DMS53 treated with DMSO at 0.1 percent for 48 hours (cell line): Measurements from ENCODE around the gene NGDN.

ENCODE experiments used
- DNase-seq: peaks from one replicate; lab custom pipeline; 2025; ENCODE audit not compliant: unreplicated experiment; lab: John Stamatoyannopoulos, UW

Gene NGDN

DNA sequence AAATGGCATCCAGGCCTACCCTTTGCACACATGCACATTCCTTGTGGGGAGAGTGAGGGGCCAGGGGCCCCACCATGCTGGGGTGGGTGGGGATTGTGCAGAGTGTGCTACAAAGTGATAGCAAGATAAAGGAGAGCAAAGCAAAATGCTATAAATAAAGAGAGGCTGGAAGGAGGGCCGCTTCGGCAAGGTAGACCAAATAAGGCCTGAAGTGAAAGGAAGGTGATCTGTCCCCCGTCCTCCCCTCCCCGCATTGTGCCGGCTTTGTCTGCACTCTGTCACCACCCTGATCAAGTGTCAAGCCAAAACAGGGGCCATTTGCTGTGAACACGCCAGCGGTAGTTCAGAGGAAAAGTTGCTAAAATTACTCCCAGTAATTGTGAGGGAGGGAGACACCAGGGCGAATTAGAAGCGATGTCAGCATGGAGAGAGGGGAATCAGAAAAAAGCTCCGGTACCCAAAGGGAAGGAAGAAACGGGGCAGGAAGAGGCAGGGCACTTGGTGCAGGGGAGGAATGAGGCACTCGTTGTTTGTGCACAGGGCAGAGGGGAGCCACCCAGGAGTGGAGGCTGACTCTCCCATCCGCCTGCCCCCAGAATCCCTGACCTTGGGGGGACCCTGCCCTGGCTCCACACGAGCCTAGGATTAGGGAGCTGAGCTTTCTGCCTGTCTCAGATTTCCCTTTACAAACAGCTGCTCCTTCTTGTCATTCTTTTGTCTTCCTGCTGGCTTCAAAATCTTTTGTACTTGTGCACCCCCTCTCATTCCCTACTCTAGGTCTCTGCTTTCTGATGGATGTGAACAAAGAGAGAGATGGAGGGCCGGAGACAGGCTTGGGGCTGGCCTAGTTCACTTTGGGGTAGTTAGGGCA is 31.2 kb upstream of the NGDN start:
- DNase-seq: no peak

DNA sequence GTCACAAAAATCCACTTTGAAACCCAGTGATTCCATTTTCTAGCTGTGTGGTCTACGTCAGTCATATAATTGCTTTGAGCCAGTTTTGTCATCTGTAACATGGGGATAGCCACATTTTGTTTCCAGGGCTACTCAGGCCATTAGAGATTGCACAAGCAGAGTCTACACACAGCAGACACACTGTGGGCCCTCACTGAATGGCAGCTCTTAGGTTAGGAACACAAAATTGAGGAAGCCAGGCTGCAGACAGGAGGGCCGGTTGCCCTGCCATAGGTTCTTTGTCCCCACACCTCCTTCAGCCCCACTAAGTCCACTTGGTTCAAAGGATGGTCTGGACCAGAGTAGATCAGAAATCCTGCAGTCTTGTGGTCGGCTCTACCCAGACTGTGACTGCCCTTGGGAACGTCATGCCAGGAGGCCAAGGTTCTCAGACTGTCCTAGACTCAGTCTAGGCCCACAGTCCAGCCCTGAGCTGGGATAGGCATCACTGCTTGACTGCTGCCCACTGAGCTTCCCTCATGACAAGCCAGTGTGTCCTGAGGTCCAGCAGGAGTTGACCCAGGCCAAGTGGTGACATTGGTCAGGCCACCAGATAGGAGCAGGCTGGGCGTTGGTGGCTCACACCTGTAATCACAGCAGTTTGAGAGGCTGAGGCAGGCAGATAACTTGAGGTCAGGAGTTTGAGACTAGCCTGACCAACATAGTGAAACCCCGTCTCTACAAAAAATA is 30.2 kb upstream of the NGDN start:
- DNase-seq: no peak

DNA sequence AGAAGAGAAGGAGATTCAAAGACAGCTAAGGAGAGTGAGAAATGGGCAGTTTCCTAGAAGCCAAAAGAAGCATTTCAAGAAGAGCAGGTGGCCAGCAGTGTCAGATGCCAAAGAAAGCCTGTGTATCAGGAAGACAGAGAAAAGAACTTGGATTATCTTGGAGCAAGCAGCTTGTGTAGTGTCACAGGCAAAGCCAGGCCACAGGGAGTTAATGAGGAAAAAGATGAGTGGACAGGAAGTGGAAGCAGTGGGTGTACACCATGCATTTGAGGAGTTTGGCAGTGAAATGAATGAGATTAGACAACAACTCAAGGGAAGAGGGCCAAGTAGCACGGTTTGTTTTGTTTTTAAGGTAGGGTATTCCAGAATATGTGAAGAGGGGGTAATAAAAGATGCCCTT is 28.4 kb upstream of the NGDN start:
- no peak for DNase-seq

DNA sequence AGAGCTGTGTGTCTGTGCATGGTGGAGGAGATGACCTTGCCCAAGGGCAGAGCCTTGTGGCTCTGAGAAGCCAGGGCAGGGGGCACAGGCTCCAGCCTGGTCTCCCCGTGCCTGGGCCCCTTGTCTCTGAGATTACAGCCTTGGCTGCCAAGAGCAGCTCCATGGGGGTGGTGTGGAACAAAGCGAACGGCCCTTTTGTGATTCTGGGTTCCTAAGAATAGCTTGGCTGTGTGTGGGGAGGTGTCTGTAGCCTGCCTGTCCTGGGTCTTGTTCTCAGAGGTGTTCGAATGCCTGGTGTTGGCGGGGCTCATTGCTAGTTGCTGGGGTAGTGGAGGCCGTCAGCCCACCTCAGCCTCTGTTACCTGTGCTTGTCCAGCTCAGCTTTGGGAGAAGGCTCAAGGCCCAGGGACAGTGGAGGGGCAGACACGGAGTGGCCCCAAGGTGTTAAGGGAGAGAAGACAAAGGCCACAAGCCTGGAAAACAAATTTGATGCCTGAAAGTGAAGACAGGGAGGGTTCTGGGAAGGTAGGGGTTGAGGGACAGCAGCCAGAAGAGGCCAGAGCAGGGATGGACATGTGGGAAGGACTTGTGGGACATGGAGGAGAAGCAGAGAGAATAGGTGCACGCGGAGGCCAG is 26.7 kb upstream of the NGDN start:
- no peak for DNase-seq

- no peak for DNase-seq
Measured at GRCh38 chr14:23443411-23443812, 26.1 kb upstream of the NGDN start.

DNA sequence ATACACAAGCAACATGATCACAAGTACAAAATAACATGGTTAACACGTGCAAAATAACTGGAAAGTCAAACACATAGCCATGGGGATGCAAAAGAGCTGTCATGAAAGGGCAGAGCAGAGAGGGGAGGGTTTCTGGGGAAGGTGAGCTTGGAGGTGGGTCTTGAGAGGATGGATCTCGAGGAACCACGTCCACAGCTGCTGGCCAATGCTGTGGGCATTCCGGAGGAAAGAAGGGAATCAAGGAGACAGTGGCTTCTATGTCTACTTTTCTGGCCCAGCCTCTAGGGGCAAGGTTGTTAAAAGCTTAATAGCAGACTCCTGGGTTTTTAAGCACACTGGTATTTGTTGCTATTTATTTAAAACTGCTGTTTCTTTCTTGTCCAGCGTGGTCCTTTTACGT is 25.6 kb upstream of the NGDN start:
- DNase-seq: no peak

- no peak for DNase-seq
Measured at GRCh38 chr14:23444314-23444713, 25.2 kb upstream of the NGDN start.

- DNase-seq: no peak
Measured at GRCh38 chr14:23445773-23446172, 23.7 kb upstream of the NGDN start.

DNA sequence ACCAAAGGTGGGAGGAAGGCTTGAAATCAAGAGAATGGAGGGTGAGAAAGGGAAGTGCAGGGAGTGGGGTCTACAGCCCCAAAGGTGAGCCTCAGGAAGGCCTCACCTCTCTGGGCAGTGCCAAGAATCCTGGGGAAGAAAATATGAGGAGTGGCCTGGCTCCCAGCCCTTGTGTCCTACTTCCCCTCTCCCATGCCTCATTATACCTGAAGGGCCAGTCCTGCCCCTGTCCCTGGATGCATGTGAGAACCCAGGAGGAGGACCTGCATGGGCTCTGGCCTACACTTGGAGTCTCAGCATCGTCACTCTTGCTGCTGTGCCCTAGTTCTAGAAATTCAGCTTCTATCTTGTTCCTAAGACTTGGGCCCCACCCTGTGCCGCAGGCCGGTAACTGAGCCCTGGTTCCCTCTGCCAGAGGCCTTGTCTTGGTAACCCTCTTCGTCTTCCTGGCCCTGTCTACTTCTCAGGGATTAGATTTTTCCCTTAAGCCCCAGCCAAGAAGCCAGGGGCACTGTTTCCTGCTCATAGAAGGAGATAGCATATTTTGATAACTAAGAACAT is 23.1 kb upstream of the NGDN start:
- DNase-seq: no peak

- peak; percentile 50 for DNase-seq
Measured at GRCh38 chr14:23447361-23448350, 21.8 kb upstream of the NGDN start.

- no peak for DNase-seq
Measured at GRCh38 chr14:23449314-23449713, 20.2 kb upstream of the NGDN start.

DNA sequence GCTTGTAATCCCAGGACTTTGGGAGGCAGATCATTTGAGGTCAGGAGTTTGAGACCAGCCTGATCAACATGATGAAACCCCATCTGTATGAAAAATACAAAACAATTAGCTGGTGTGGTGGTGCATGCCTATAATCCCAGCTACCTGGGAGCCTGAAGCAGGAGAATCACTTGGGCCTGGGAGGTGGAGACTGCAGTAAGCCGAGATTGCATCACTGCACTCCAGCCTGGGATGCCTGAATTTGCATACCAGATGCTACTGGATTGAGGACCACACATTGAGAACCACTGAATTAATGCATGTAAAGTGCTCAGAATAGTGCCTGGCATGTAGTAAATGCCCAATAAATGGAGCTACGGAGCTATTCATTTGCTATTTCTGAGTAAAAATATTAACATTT is 19.1 kb upstream of the NGDN start:
- no peak for DNase-seq

- DNase-seq: no peak
Measured at GRCh38 chr14:23452237-23452636, 17.3 kb upstream of the NGDN start.

GRCh38 chr14:23454445-23454856 is 15.1 kb upstream of the NGDN start:
- no peak for DNase-seq

DNA sequence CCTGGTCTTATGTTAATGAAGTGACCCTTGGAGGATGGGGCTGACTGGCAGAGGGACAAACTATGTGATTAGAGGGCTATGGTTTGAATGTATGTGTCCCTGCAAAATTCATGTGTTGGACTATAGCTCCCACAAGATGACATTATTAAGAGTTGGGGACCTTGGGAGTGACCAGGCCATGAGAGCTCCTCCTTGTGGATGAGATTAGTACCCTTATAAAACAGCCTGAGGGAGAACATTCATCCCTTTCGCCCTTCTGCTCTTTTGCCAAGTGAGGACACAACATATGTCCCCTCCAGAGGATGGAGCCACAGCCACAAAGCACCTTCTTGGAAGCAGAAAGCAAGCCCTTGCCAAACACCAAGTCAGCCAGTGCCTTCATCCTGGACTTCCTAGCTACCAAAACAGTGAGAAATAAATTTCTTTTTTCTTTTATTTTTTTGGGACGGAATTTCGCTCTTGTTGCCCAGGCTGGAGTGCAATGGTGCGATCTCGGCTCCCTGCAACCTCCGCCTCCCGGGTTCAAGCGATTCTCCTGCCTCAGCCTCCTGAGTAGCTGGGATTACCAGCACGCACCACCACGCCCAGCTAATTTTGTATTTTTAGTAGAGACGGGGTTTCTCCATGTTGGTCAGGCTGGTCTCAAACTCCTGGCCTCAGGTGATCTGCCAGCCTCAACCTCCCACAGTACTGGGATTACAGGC is 12.5 kb upstream of the NGDN start:
- DNase-seq: peak; percentile 0

GRCh38 chr14:23457587-23458445 is 11.7 kb upstream of the NGDN start:
- DNase-seq: peak; percentile 6

DNA sequence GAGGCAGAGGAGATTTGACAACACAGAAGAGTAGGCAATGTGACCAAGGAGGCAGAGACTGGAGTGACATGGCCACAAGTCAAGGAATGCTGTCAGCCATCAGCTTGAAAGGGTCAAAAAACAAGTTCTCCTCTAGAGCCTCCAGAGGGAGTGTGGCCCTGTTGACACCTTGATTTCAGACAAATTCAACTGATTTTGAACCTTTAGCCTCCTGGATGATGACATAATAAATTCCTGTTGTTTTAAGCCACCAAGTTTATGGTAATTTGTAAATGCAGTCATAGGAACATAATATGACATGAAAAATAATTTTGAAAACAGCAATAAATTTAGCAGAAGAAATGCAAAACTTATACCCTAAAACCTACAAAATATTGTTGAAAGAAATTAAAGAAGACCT is 8.5 kb upstream of the NGDN start:
- no peak for DNase-seq

DNA sequence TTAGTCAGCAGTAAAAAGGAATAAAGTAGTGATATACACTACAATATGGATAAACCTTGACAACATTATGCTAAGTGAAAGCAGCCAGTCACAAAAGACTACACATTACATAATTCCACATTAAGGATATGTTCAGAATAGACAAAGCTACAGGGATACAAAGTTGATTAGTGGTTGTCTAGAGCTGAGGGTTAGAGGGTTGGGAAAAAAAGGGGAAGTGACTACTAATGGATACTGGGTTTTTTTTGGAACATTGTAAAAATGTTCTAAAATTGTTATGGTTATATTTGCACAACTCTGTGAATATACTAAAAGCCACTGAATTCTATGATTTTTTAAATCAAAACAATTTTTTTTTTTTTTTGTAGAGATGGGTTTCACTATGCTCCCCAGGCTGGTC is 4.8 kb upstream of the NGDN start:
- no peak for DNase-seq

DNA sequence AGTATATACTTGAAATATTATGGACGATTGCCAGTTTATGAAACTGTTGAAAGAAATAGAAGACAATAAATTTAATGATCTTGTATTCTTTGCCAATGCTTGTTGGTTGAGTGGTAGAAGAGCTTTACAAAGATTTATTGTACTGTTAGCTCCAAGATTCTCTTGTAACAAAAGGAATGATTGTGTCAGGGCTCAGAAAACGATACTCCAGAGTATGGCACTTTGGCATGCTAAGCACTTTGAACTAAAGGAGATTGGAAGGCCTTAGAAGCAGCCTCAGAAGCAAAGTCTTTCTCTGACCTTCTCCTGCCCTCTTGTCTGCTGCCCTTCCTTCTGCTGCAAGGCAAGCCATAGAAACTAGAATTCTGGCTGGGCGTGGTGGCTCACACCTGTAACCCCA is 4.2 kb upstream of the NGDN start:
- DNase-seq: no peak
